ENCODE data around the gene SYPL2.

SYPL2 gene

GRCh38 chr1:109521002-109521951, 54.9 kb downstream of the SYPL2 start:
- H3K4me1 ChIP-seq (ENCODE audit: insufficient read depth, low read length, severe bottlenecking), result no peaks in the 10 kb centered on the region
- no peaks in the 10 kb centered on the region for H3F3A ChIP-seq (ENCODE audit: insufficient read depth, low read length)
- H3K9ac ChIP-seq (ENCODE audit: low read length), result no peak overlapping the region
- H3K27ac ChIP-seq (ENCODE audit: low read depth, low read length, poor library complexity, severe bottlenecking), result no peak overlapping the region
- no peaks in the 10 kb centered on the region for H4K20me1 ChIP-seq (ENCODE audit: insufficient read depth, low read length)
- no peaks in the 10 kb centered on the region for H3K9me2 ChIP-seq (ENCODE audit: low read depth, low read length)
- TF ChIP-seq CTCF (IDR thresholded peaks at IDR 0.05; ENCODE audit: low read length), result no peak
- TF ChIP-seq EZH2 (IDR thresholded peaks at IDR 0.05; ENCODE audit: borderline replicate concordance, low read length), result no peak
- H3K79me2 ChIP-seq (ENCODE audit: insufficient read depth, low read length), result no peaks in the 10 kb centered on the region
- H2AFZ ChIP-seq (ENCODE audit: low read length), result no peak overlapping the region
- no peak overlapping the region for H3K4me2 ChIP-seq (ENCODE audit: low read length)
- H3K4me3 ChIP-seq (ENCODE audit: low read depth, low read length, poor library complexity, severe bottlenecking), result no peak overlapping the region
- no peaks in the 10 kb centered on the region for H3K9me3 ChIP-seq (ENCODE audit: low read length)
- no peaks in the 10 kb centered on the region; the same call in 1 of the 2 replicates for H3K27me3 ChIP-seq (ENCODE audit: insufficient read depth, low read length)
- H3K36me3 ChIP-seq (ENCODE audit: insufficient read depth, low read length), result no peaks in the 10 kb centered on the region

- no peak overlapping the region for H3K9ac ChIP-seq (ENCODE audit: low read length)
- no peaks in the 10 kb centered on the region; the same call in 1 of the 2 replicates for H3K27me3 ChIP-seq (ENCODE audit: insufficient read depth, low read length)
- no peak for TF ChIP-seq CTCF (IDR thresholded peaks at IDR 0.05; ENCODE audit: low read length)
- no peak for TF ChIP-seq EZH2 (IDR thresholded peaks at IDR 0.05; ENCODE audit: borderline replicate concordance, low read length)
- no peaks in the 10 kb centered on the region for H3F3A ChIP-seq (ENCODE audit: insufficient read depth, low read length)
- no peak overlapping the region for H3K4me3 ChIP-seq (ENCODE audit: low read depth, low read length, poor library complexity, severe bottlenecking)
- no peak overlapping the region for H3K4me2 ChIP-seq (ENCODE audit: low read length)
- H3K9me3 ChIP-seq (ENCODE audit: low read length), result no peaks in the 10 kb centered on the region
- no peaks in the 10 kb centered on the region for H3K79me2 ChIP-seq (ENCODE audit: insufficient read depth, low read length)
- no peaks in the 10 kb centered on the region for H4K20me1 ChIP-seq (ENCODE audit: insufficient read depth, low read length)
- no peak overlapping the region for H3K27ac ChIP-seq (ENCODE audit: low read depth, low read length, poor library complexity, severe bottlenecking)
- H3K4me1 ChIP-seq (ENCODE audit: insufficient read depth, low read length, severe bottlenecking), result no peaks in the 10 kb centered on the region
- no peaks in the 10 kb centered on the region for H3K36me3 ChIP-seq (ENCODE audit: insufficient read depth, low read length)
- no peaks in the 10 kb centered on the region for H3K9me2 ChIP-seq (ENCODE audit: low read depth, low read length)
- no peak overlapping the region for H2AFZ ChIP-seq (ENCODE audit: low read length)
Measured at GRCh38 chr1:109522026-109522425, 55.7 kb downstream of the SYPL2 start.

GRCh38 chr1:109523706-109524105, 57.4 kb downstream of the SYPL2 start:
- no peak overlapping the region for H3K4me3 ChIP-seq (ENCODE audit: low read depth, low read length, poor library complexity, severe bottlenecking)
- no peaks in the 10 kb centered on the region for H3K9me2 ChIP-seq (ENCODE audit: low read depth, low read length)
- TF ChIP-seq CTCF (IDR thresholded peaks at IDR 0.05; ENCODE audit: low read length) (no peak), EZH2 (IDR thresholded peaks at IDR 0.05; ENCODE audit: borderline replicate concordance, low read length) (no peak)
- no peaks in the 10 kb centered on the region for H3K79me2 ChIP-seq (ENCODE audit: insufficient read depth, low read length)
- no peak overlapping the region for H3K4me2 ChIP-seq (ENCODE audit: low read length)
- H3K36me3 ChIP-seq (ENCODE audit: insufficient read depth, low read length), result no peaks in the 10 kb centered on the region
- H2AFZ ChIP-seq (ENCODE audit: low read length), result no peak overlapping the region
- no peaks in the 10 kb centered on the region for H3F3A ChIP-seq (ENCODE audit: insufficient read depth, low read length)
- H3K4me1 ChIP-seq (ENCODE audit: insufficient read depth, low read length, severe bottlenecking), result no peaks in the 10 kb centered on the region
- H3K9me3 ChIP-seq (ENCODE audit: low read length), result no peaks in the 10 kb centered on the region
- H3K27me3 ChIP-seq (ENCODE audit: insufficient read depth, low read length), result peaks cover 5% of the 10 kb centered on the region; the same call in 1 of the 2 replicates
- no peak overlapping the region for H3K27ac ChIP-seq (ENCODE audit: low read depth, low read length, poor library complexity, severe bottlenecking)
- H4K20me1 ChIP-seq (ENCODE audit: insufficient read depth, low read length), result no peaks in the 10 kb centered on the region
- H3K9ac ChIP-seq (ENCODE audit: low read length), result no peak overlapping the region
